Measurements from ENCODE around the gene UBL7.

Gene UBL7

GRCh38 chr15:74408385-74408784 lies 52.6 kb downstream of the UBL7 start:
- no peak for DNase-seq (ENCODE audit: low read depth in 1 of 2, low spot score in 1 of 2)

GRCh38 chr15:74406992-74407705 lies 53.8 kb downstream of the UBL7 start:
- no peak for DNase-seq (ENCODE audit: low read depth in 1 of 2, low spot score in 1 of 2)

GRCh38 chr15:74406517-74406916 lies 54.4 kb downstream of the UBL7 start:
- DNase-seq (ENCODE audit: low read depth in 1 of 2, low spot score in 1 of 2), result no peak

GRCh38 chr15:74405823-74406222 lies 55.1 kb downstream of the UBL7 start:
- no peak for DNase-seq (ENCODE audit: low read depth in 1 of 2, low spot score in 1 of 2)

GRCh38 chr15:74403991-74404563 lies 56.9 kb downstream of the UBL7 start:
- no peak for DNase-seq (ENCODE audit: low read depth in 1 of 2, low spot score in 1 of 2)

- DNase-seq (ENCODE audit: low read depth in 1 of 2, low spot score in 1 of 2), result no peak
These were observed 57.4 kb downstream of the UBL7 start for GRCh38 chr15:74403588-74403919.

GRCh38 chr15:74402873-74403587 lies 57.9 kb downstream of the UBL7 start:
- DNase-seq (ENCODE audit: low read depth in 1 of 2, low spot score in 1 of 2), result peak; percentile 17 to 53

- DNase-seq (ENCODE audit: low read depth in 1 of 2, low spot score in 1 of 2), result no peak
These were observed 58.6 kb downstream of the UBL7 start for GRCh38 chr15:74402337-74402841.

- no peak for DNase-seq (ENCODE audit: low read depth in 1 of 2, low spot score in 1 of 2)
These were observed 59.8 kb downstream of the UBL7 start for GRCh38 chr15:74400915-74401757.

- DNase-seq (ENCODE audit: low read depth in 1 of 2, low spot score in 1 of 2), result no peak
These were observed 60.6 kb downstream of the UBL7 start for GRCh38 chr15:74400313-74400860.

GRCh38 chr15:74399511-74400312 lies 61.2 kb downstream of the UBL7 start:
- no peak for DNase-seq (ENCODE audit: low read depth in 1 of 2, low spot score in 1 of 2)

GRCh38 chr15:74399100-74399499 lies 61.9 kb downstream of the UBL7 start:
- DNase-seq (ENCODE audit: low read depth in 1 of 2, low spot score in 1 of 2), result no peak

GRCh38 chr15:74398183-74398582 lies 62.8 kb downstream of the UBL7 start:
- DNase-seq (ENCODE audit: low read depth in 1 of 2, low spot score in 1 of 2), result no peak

- no peak for DNase-seq (ENCODE audit: low read depth in 1 of 2, low spot score in 1 of 2)
These were observed 63.5 kb downstream of the UBL7 start for GRCh38 chr15:74397239-74398068.

GRCh38 chr15:74396445-74397238 lies 64.3 kb downstream of the UBL7 start:
- DNase-seq (ENCODE audit: low read depth in 1 of 2, low spot score in 1 of 2), result no peak

- no peak for DNase-seq (ENCODE audit: low read depth in 1 of 2, low spot score in 1 of 2)
These were observed 64.9 kb downstream of the UBL7 start for GRCh38 chr15:74396146-74396438.

Data from stimulated activated CD4-positive, alpha-beta T cell treated with anti-CD3 and anti-CD28 coated beads, Interleukin-15, amount 100 ng/mL, for 1 hour (primary cell).